Measurements from ENCODE around the gene BECN2.

The BECN2 gene

DNA sequence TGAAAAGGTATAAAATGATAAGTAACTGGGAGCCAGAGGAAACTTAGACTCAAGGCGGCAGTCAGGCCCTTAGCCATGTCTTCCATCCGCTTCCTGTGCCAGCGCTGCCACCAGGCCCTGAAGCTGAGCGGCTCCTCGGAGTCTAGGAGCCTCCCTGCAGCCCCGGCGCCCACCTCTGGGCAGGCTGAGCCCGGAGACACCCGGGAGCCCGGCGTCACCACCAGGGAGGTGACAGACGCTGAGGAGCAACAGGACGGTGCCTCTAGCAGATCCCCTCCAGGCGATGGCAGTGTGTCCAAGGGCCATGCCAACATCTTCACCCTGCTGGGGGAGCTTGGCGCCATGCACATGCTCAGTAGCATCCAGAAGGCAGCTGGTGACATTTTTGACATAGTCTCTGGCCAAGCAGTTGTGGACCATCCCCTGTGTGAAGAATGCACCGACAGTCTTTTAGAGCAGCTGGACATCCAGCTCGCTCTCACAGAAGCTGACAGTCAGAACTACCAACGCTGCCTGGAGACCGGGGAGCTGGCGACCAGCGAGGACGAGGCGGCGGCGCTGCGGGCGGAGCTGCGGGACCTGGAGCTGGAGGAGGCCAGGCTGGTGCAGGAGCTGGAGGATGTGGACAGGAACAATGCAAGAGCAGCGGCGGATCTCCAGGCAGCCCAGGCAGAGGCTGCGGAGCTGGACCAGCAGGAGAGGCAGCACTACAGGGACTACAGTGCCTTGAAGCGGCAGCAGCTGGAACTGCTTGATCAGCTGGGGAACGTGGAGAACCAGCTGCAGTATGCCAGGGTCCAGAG, at the start of gene BECN2:
Gene BECN2, plus strand, starts transcription at position 76 of the 803 bp plus-strand sequence. Its CDS starts 0 bp downstream, at position 76.
- TF ChIP-seq, protein P1, sequence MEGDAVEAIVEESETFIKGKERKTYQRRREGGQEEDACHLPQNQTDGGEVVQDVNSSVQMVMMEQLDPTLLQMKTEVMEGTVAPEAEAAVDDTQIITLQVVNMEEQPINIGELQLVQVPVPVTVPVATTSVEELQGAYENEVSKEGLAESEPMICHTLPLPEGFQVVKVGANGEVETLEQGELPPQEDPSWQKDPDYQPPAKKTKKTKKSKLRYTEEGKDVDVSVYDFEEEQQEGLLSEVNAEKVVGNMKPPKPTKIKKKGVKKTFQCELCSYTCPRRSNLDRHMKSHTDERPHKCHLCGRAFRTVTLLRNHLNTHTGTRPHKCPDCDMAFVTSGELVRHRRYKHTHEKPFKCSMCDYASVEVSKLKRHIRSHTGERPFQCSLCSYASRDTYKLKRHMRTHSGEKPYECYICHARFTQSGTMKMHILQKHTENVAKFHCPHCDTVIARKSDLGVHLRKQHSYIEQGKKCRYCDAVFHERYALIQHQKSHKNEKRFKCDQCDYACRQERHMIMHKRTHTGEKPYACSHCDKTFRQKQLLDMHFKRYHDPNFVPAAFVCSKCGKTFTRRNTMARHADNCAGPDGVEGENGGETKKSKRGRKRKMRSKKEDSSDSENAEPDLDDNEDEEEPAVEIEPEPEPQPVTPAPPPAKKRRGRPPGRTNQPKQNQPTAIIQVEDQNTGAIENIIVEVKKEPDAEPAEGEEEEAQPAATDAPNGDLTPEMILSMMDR (IDR thresholded peaks at IDR 0.05; ENCODE audit: extremely low read depth, missing control alignments), result no peak
- no peak for DNase-seq (ENCODE audit: low spot score)

GRCh38 chr1:241916196-241916595, 41.4 kb upstream of the BECN2 start:
- TF ChIP-seq, protein P1 (IDR thresholded peaks at IDR 0.05; ENCODE audit: extremely low read depth, missing control alignments), result no peak
- DNase-seq (ENCODE audit: low spot score), result no peak

DNA sequence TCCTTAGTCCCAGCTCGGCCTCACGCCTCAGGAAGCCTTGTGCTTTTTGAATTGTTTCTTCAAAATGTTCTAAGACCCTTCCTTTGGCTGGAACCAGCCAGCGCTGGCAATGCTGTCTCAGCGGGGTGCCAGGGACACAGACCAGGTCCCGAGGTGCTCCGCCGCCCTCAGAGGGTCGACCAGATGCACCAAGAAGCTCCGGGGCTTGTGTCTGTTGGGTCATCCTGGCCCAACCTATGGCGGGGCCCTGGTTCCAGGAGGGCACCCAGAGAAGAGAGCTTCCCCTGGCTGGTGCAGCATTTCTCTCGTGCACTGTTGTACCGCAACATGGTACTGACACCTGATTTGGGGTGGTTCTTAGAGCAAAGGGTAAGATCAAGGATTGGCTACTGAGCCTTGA, 40.1 kb upstream of the BECN2 start:
- TF ChIP-seq, protein P1 (IDR thresholded peaks at IDR 0.05; ENCODE audit: extremely low read depth, missing control alignments), result no peak
- DNase-seq (ENCODE audit: low spot score), result no peak

- TF ChIP-seq, protein P1 (IDR thresholded peaks at IDR 0.05; ENCODE audit: extremely low read depth, missing control alignments), result no peak
- no peak for DNase-seq (ENCODE audit: low spot score)
Measured at GRCh38 chr1:241918879-241919278, 38.7 kb upstream of the BECN2 start.

DNA sequence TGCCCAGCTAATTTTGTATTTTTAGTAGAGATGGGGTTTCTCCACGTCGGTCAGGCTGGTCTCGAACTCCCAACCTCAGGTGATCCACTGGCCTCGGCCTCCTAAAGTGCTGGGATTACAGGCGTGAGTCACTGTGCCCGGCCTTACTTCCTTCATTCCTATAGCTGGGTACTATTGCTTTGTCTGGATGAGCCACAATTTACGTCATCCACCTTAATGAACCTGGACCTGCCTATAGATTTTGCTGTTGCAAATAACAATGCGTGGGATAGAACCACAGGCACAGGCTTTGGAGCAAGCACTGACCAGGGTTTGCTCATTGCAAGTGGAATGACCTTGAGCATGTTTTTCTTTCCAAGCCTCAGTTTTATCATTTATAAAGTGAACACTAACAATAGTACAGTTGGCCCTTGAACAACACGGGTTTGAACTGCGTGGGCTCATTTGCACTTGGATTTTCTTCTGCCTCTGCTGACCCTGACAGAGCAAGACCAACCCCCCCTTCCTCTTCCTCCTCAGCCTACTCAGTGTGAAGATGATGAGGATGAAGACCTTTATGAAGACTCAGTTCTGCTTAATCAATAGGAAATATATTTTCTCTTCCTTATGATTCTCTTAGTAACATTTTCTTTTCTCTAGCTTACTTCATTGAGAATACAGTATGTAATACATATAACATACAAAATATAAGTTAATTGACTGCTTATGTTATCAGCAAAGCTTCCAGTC, 33.3 kb upstream of the BECN2 start:
- TF ChIP-seq, protein P1 (IDR thresholded peaks at IDR 0.05; ENCODE audit: extremely low read depth, missing control alignments), result no peak
- no peak for DNase-seq (ENCODE audit: low spot score)

DNA sequence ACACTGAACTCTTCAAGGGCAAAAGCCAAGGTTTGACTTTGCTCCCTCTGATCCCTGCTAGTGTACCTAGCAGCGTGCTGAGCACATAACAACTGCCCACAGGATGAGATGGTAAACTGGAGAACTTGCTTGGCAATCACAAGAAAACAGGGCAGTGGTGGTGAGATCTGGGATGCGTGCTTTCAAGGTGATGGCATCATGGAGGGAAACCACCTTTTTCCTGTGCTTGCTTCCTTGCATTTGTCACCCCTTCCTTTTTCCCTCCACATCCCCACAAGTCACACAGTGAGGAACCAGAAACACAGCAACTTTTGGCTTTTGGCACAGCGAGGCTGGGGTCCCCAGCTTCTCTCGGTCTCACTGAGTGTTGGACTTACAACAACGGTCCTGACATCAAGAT, 31.4 kb upstream of the BECN2 start:
- TF ChIP-seq, protein P1 (IDR thresholded peaks at IDR 0.05; ENCODE audit: extremely low read depth, missing control alignments), result no peak
- no peak for DNase-seq (ENCODE audit: low spot score)

DNA sequence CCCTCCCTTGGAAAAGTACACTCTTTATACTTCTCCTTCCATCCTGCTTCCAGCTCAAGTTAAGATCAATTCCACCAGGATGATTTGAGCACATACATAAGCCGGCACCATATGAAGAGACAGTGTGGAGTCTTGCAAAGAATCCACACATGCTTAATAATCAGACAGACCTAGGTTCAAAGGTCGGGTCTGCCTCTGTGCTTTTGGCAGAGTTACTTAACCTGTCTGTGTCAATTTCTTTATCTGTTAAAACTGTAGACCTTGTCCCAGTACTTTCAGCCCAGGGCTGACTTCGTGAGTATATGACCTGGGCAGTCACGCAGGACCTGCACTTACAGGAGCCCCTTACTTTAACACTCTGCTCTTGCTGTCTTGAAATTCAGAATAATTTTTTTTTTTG, 30.2 kb upstream of the BECN2 start:
- DNase-seq (ENCODE audit: low spot score), result no peak
- TF ChIP-seq, protein P1 (IDR thresholded peaks at IDR 0.05; ENCODE audit: extremely low read depth, missing control alignments), result no peak

Data from GM20000 (cell line).